ENCODE data around the gene PCNT. TPM values are rescaled to one million over a fixed set of nuclear protein-coding genes. Genes with fewer than 3 reads are reported as not detected.

The PCNT gene
- total and polyA plus RNA-seq, 2 of the 8 experiments (the other 6 are each of a cell fraction or from before 2014, with no cell fraction given): 9.9 to 45.1 TPM

- Histone ChIP-seq H3K14ac (ENCODE audit: insufficient read length) (no peak overlapping the region), H3K23ac (ENCODE audit: insufficient read length) (no peak overlapping the region), H2BK120ac (replicated peaks; ENCODE audit: low read depth, low read length) (no peak overlapping the region), H4K5ac (ENCODE audit: insufficient read length, low read depth, low read length) (no peak overlapping the region), H2BK15ac (ENCODE audit: low read length) (no peak overlapping the region), H3K27me3 (replicated peaks in 1 of 4; ENCODE audit: control insufficient read depth in 3 of 4, extremely low read depth in 1 of 4, insufficient read depth in 3 of 4, low read length in 3 of 4) (no peaks in the 10 kb centered on the region), H2BK5ac (ENCODE audit: low read depth, low read length) (no peak overlapping the region), H2AFZ (ENCODE audit: low read length) (no peak overlapping the region), H3K9me3 (ENCODE audit: insufficient read depth in 2 of 2, low read depth in 1 of 2, low read length in 1 of 2) (no peaks in the 10 kb centered on the region; a peak in 1 of 4 replicates), H3K9ac (replicated peaks in 1 of 4; ENCODE audit: extremely low read depth in 1 of 4, low read depth in 3 of 4, low read length in 3 of 4) (0 out of 7 replicates have a peak overlapping the region, but pooled peaks of 1 of the 4 experiments have one; percentile 15), H3K4me1 (replicated peaks in 1 of 4; ENCODE audit: control insufficient read depth in 3 of 4, insufficient read depth in 4 of 4, low read length in 3 of 4) (no peaks in the 10 kb centered on the region), H3K18ac (ENCODE audit: extremely low read depth, low read length) (no peak overlapping the region), H3K4me2 (ENCODE audit: insufficient read depth in 1 of 2, low read depth in 2 of 2, low read length in 2 of 2) (no peak overlapping the region), H3K4me3 (ENCODE audit: extremely low read depth in 1 of 4, insufficient read depth in 2 of 4, low read depth in 3 of 4, low read length in 4 of 4) (no peak overlapping the region), H3K27ac (ENCODE audit: low read depth, low read length) (no peak overlapping the region), H4K91ac (replicated peaks; ENCODE audit: insufficient read length, low read length) (no peak overlapping the region), H3K23me2 (ENCODE audit: low read depth, low read length) (no peaks in the 10 kb centered on the region), H3K79me1 (ENCODE audit: low read depth, low read length) (no peaks in the 10 kb centered on the region; the same call in 1 of the 2 replicates), H3K79me2 (ENCODE audit: control insufficient read depth in 1 of 2, insufficient read depth in 2 of 2, low read length in 2 of 2) (no peaks in the 10 kb centered on the region), H2BK20ac (ENCODE audit: low read length) (no peak overlapping the region), H3K4ac (replicated peaks; ENCODE audit: insufficient read length, low read depth, low read length) (no peak overlapping the region), H3K56ac (replicated peaks; ENCODE audit: insufficient read length, low read depth, low read length) (no peak overlapping the region), H2AK5ac (ENCODE audit: low read depth, low read length) (no peak overlapping the region), H3K36me3 (ENCODE audit: control insufficient read depth in 2 of 4, insufficient read depth in 4 of 4, low read length in 3 of 4) (peaks cover 10 to 45% (median 20%) of the 10 kb centered on the region in 4 experiments), H4K20me1 (replicated peaks in 1 of 2; ENCODE audit: control insufficient read depth in 1 of 2, insufficient read depth in 2 of 2, low read length in 2 of 2) (peaks cover 0 to 7% of the 10 kb centered on the region in 2 experiments), H2BK12ac (ENCODE audit: low read depth, low read length) (no peak overlapping the region), H4K8ac (ENCODE audit: extremely low read depth, insufficient read depth, low read length) (no peak overlapping the region)
- FAIRE-seq: no peak
- no peak for TF ChIP-seq TBP (IDR thresholded peaks at IDR 0.05; ENCODE audit: low read depth, low read length)
- TF ChIP-seq JUN (IDR thresholded peaks at IDR 0.05; ENCODE audit: low read depth, low read length): no peak
- TF ChIP-seq RFX5 (IDR thresholded peaks at IDR 0.05; ENCODE audit: borderline replicate concordance, low read depth, low read length): no peak
- TF ChIP-seq CBX5 (IDR thresholded peaks at IDR 0.05; ENCODE audit: low read depth, low read length): no peak
- no peak for TF ChIP-seq RXRA (IDR thresholded peaks at IDR 0.05; ENCODE audit: insufficient read depth, low read depth, low read length)
- no peak for TF ChIP-seq PHF8 (conservative IDR thresholded peaks at IDR 0.05; ENCODE audit: low read depth, low read length)
- no peak for TF ChIP-seq SIN3A (conservative IDR thresholded peaks at IDR 0.05 in 1 of 2, IDR thresholded peaks at IDR 0.05 in 1 of 2; ENCODE audit: low read depth in 1 of 2, low read length in 2 of 2)
- TF ChIP-seq SIRT6 (IDR thresholded peaks at IDR 0.05; ENCODE audit: low read length): no peak
- 95% methylated on average over 1 of the region's 1 CpG; no CpG with 5 or more reads in 1 of the 2 experiments for WGBS, 2 experiments (ENCODE audit: extremely low coverage in 1 of 2, insufficient coverage in 1 of 2, insufficient read length in 1 of 2, insufficient replicate concordance in 2 of 2, low coverage in 1 of 2, low lambda C conversion rate in 2 of 2, missing lambda C conversion rate in 1 of 2)
- no peak for DNase-seq (ENCODE audit: low read depth in 1 of 2, low spot score in 2 of 2)
- ChIA-PET POLR2A (ENCODE audit: partially characterized antibody) (no interaction called here), CTCF (ENCODE audit: partially characterized antibody) (interaction anchor here (1.1 kb wide), 1 partner anchor 11 kb away, joined by 3 read pairs; no protein-coding TSS in a partner anchor)
Observed at GRCh38 chr21:46399129-46399528, 75.2 kb downstream of the PCNT start.
